Activated CD8-positive, alpha-beta memory T cell treated with anti-CD3 and anti-CD28 coated beads, Interleukin-2, amount 50 U/mL, for 1 hour (primary cell): ENCODE results near the gene PATJ.

Experiments
- DNase-seq: peaks from one replicate; pipeline ENCODE4 v3.0.0-alpha.2; 2020; ENCODE audit errors: extremely low read depth

Gene PATJ

DNA sequence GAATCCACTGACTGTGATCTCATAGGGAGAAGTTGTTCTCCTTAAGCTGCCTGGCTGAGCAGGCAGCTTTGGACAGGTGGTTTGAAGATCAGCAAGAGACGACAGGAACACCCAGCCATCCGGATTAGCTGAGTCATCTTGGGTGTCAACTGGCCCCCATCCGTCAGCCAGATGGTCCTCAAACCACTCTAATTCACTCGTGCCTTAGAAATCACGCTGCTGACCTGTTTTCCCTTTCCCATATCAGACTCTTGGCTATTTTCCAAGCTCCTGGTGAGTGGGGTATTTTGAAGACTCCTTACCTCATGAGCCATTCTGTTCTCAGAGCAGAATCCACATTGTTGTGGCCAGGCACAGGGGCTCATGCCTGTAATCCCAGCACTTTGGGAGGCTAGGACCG lies 303.3 kb downstream of the PATJ start:
- no peak for DNase-seq

DNA sequence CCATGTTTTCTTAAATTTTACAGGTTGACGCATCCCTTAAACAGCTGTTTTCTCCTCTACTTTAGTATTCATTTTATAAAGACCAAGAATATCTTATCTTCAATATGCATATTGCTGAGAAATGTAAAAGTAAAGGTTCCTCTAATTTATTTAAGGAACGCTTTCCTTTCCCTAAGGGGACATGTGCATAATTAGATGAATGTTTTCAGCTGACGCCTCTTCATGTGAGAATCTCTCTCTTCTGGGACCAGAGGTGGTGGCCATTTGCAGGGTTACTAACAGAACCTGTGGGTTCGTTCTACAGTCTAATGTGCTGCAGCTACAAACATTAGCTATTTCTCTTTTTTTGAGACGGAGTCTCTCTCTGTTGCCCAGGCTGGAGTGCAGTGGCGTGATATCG lies 304.6 kb downstream of the PATJ start:
- DNase-seq = no peak

DNA sequence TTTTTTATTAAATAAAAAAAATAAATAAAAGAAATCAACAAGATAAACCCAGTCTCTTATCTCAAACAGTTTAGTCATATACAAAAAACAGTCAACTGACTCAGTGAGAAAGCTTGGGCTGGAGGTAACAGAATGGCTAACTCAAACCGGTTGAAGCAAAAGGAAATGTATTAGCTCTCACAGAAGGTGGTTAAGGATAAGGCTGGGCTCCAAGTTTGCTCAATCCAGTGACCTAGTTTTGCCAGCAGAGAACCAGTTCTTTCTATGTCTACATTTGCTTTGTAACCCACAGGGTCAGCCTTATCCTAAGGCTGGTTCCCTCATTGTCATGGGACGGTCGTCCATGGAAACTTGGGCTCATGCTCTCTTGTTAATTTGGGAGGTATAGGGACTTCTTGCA lies 307.9 kb downstream of the PATJ start:
- no peak for DNase-seq

DNA sequence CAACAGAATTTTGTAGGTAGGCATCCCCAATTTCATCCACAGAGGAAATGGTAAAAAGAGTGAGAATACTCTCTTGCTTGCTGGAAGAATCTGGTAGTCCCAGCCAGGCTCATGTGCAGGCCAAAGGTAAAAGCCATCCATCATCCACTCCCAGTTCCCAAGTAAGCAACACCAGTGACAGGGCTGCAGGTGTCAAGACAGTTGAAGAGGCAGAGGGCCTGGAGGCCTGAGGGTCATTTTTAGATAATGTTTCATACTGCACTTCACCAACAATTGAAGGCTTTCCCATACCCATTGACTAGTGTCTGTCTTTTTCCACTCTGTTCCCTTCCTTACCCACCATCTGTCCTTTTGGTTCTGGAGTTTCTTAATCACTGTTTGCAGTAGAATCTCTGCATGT lies 310.7 kb downstream of the PATJ start:
- no peak for DNase-seq

DNA sequence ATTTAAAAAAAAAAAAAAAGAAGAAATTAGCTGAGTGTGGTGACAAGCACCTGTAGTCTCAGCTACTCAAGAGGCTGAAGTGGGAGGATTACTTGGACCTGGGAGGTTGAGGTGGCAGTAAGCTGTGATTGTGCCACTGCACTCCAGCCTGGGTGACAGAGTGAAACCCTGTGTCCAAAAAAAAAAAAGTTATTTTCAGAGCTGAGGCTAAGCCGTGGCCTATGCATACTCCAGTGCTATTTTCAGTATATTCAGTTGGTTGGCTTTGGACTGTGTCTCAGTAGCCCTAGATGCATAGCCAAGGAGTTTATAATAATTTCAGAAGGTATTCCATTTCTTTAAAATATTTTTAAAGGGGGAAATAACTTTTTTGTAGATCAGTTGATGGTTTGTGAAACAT lies 311.9 kb downstream of the PATJ start:
- no peak for DNase-seq

DNA sequence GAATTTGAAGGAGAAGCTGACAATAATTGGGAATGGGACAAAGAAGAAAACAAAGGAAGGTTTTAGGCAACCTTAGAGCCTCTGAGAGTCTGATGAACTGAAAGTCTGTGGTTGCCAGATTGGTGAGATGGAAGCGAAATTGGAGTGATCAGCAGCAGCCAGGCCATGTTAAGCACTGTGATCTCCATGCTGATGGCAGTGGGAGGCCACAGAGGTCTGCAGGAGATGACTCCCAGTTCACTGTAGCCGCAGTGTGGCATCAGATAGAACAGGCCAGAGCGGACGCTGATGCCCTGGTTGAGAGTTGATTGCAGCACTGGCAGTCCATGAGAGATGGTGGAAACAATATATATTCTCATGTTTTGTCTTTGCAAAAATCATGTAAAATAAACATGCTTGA lies 314.9 kb downstream of the PATJ start:
- DNase-seq = no peak

DNA sequence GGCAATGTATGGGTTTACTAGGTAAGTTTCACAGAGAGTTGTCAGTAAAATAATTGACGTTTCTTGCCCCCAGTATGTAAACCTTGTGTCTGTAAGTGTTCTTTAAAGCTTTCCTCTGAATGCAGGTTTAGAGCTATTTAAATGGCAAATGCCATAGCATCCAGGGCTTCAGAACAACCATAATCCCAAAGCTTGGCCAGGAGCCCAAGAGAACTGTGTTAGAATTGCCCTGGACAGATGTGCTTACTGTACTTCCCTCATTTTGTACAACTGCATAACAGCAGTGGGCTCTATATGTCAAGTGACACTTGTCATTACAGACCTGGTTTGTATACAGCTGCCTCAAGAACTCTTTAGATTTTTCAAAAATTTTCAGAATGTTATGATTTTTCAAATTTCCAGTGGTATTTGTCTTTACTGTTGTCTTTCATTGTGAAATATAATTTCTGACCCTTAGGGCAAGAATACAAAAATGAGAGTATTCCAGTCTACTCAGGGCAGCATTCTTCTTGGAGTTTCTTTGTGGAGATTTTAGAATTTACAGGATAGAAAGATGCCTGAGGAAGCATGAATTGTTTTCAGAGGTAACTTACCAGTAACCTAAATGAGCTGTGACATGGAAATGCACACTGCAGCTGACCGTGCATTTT lies 315.5 kb downstream of the PATJ start:
- DNase-seq = no peak

DNA sequence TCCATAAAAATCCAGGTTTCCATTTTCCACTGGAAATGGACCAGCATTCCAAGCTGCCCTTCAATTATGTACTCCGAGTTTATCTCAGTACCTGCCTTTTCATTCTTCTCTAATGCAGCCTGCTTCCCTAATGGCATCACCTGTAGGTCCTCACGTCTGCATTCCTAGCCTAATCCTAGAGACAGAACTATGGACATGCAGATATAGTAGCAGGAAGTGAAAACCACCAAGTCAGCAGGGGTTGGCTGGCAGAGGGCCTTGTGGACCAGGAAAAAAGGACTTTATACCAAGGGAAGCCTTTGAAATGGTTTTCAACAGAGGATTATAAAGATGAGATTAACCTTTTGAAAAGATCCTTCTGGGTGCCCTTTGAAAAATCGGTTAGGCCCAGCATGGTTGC lies 316.7 kb downstream of the PATJ start:
- DNase-seq = no peak

DNA sequence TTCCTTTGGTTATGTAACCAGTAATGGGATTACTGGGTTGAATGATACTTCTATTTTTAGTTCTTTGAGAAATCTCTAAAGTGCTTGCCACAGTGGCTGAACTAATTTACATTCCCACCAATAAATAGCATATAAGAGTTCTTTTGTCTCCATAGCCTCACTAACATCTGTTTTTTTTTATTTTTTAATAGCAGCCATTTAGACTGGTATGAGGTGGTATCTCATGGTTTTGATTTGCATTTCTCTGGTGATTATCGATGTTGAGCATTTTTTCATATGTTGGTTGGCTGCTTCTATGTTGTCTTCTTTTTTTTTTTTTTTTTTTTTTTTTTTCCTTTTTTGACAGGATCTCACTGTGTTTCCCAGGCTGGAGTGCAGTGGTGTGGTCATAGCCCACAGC lies 319.8 kb downstream of the PATJ start:
- no peak for DNase-seq

DNA sequence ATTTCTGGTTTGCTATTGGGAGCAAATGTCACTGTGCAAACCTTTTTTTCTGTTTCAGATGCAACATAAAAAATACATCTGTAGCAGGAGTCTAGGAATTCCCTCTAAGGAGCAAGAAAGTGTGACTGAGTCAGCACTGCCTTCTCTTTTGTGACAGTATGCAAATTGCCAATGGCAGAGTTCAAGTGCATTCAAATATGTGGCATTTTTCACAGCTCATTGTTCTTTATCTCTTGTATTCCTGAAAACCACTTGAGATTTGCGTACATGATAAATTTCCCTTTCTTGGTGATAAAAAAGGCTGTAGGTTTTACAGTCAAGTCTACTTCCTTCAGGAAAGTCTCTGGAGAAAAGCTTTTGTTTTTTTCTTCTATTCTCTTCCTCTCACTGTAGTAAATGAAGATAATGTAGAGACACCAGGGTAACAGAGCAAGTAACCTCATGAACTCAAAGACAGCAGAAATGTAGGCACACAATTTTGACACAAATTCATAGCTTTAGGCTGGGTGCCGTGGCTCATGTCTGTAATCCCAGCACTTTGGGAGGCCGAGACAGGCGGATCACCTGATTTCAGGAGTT lies 322.6 kb downstream of the PATJ start:
- DNase-seq = no peak

DNA sequence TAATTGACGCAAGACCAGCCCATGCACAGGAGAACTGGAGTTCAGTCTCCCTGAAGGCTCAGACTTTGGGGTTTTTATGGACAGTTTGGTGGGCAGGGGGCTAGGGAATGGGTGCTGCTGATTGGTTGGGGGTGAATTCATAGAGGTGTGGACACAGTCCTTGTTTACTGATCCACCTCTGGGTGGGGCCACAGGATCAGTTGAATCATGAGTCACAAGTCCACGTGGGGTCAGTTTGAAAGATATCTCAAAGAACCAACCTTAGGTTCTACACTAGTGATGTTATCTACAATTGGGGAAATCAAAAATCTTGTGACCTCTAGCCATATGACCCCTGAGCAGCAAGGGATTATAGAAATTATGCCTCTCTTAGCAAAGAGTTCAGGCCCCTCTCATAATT lies 324.4 kb downstream of the PATJ start:
- DNase-seq = no peak

DNA sequence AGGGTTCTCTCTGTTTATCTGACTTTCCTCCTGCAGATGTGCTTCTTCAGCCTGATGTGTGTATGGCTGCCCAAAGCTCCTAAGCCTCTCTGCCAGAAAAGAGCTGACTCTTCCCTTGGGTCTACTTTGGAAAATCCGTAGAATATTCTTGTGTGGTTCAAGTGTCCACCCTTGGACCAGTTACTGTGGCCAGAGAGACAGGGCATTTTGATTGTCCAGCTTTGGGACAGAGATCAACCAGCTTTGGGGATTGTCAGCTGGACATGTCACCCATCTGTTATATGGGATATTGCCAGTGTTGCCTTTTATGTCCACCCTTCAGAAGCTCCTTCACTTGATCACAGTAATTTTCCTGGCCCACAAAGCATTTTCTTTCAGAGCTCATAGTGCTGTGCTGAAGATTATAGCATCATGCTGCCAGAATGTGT lies 326.1 kb downstream of the PATJ start:
- no peak for DNase-seq

DNA sequence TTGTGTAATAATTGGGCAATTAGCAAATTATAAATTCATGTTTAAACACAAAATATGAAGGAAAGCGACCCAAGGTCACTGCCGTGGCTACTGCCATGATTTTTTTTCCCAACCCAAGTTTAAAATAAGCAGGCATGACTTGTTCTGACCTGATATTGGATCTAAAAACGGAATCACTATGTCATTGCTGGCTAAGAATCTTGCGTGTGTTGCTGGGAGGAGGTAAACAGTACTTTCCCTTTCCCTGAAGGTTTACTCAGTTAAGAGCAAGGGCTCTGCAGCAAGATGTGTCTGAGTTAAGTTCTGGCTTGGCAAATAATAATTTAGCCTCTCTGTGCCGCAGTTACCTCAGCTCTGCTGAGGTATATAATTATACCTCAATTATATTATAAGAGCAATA lies 326.7 kb downstream of the PATJ start:
- DNase-seq = no peak

DNA sequence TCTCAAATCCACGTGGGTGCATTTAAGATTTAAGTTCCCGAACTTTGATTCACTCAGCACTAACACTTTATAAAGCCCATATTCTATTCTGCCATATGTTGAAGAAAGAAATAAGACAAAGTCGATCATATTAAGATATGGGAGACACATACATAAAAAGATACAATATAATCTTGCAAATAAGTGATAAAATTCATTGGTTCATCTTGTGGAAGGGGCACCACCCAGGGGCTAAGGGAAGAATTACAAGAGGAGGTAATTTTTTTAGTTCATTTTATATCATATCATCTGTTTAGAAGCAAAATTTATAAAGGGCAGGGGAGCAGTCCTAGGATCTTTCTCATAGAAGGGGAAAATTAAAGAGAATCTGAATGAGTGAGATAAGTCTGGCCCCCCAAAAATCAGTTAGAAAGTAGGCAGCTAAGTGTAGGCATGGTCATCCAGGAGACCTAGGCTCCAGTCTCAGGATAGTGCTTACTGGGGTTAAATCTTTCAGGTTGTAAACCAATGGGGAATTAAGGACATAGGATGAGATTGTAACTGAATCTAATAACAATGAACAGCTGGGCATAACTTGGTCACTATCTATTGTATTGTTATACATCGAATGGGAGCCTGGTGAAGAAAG lies 328.2 kb downstream of the PATJ start:
- no peak for DNase-seq

DNA sequence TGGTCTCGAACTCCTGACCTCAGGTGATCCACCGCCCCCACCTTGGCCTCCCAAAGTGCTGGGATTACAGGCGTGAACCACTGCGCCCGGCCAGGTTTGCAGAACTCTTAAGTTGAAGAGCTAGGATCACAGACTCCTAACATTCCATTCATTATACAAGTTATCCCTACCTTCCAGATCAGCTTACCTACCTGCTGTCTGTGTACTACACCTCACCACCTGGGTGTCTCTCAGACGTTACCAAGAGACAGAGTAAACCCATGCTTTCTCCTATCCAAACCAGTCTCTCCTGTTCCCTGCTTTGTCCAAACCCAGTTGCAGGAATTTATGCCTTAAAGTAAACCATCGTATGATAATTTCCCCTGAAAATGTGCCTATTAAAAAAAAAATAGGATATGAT lies 329.4 kb downstream of the PATJ start:
- DNase-seq = no peak

DNA sequence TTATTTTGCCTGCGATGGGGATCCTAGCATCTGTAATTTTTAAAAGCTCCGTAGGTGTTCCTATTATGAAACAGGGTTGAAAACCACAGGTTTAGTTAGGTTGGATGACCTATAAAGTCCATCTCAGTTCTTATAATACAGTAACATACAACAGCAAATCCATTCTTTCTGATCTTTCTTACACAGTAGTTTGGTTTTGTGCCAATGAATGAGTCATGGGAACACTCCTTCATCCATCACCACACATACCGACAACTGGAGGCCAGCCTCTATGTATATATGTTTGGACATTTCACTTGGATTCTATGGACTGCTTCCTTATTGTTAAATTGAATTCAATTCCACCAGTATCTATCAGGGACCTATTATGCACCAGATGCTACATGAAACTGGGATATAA lies 334.0 kb downstream of the PATJ start:
- no peak for DNase-seq

DNA sequence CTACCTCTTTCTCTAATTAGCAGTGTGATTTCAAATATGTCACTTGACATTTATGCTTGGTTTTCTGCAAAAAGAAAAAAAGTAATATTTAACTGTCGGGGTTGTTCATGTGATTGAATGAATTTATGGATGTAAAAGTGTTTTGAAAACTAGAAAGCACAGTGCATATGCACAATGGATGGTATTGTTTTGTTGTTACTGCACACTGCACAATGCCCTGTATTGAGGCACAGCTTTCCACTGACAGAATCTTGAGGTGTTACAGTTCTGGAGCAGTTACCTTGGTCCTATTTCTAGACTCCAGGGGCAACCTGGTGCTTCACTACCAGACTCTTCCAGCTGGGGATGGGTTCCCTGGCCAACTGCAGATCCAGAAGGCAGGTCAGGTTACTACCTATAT lies 335.5 kb downstream of the PATJ start:
- DNase-seq = no peak

DNA sequence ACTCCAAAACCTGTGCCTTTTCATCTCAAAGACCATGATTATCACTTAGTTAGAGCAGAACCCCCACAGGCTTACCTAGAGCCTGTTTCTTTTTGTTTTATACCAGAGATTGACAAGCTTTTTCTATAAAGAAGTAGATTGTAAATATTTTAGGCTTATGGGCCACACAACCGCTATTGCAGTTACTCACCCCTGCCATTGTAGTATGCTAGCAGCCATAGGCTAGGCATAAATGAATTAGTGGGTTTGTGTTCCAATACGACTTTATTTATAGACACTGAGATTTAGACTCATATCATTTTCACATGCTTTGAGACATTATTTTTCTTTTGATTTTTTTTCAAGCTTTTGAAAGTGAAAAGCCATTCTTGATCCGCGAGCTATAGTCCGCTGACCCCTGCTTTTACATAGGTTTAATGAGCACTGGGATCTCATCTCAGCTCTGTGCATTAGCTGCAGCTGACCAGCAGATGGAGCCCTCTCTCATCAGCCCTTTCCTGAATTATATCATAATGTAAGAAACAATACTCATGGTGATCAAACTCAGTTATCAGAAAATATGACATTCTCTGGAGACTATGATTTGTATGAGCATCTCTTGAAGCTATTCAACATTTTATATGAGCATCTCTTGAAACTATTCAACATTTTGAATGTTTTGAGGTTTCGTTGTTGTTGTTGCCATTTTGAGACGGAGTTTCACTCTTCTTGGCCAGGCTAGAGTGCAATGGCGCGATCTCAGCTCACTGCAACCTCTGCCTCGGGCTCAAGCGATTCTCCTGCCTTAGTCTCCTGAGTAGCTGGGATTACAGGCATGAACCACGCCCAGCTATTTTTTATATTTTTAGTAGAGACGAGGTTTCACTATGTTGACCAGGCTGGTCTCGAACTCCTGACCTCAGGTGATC lies 340.4 kb downstream of the PATJ start:
- DNase-seq = no peak

DNA sequence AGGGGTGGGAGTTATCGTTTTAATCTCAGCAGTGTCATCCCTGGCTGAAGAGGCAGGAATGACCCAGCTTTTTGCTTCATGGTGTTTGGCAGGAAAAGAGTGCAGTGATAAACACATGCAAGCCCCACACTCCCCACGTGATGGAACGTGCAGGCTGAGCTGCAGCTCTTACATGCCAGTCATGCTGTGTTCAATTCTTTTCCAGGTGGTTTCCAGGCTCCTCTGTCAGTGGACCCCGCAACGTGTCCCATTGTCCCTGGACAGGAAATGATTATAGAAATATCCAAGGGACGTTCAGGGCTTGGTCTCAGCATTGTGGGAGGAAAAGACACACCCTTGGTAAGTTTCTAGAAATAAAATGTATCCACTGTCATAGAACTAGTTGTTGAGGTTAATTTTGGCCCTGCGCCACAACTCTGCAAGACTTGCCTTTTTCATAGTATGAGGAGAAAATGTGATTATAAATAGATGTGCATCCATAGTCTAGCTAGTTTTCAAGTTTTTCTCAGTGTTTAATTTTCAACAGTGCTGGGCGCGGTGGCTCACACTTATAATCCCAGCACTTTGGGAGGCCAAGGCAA lies 342.1 kb downstream of the PATJ start:
- DNase-seq = no peak

DNA sequence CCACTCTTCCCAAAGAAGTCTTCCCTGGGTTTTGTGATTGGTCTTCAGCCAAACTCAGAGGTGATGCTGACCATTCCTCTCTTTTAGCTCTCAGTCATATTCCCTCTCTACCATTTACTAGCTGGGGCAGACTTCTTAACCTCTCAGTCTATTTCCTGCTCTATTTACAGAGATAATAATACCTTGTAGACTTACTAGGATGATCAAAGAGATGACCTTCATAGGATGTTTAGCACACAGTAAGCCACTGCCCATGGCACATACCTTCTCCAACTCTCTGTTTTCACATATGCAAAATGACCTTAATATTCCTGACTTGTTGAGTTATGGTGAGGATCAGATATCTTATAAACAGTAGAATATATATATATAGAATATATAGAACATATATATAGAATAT lies 346.2 kb downstream of the PATJ start:
- DNase-seq = no peak

DNA sequence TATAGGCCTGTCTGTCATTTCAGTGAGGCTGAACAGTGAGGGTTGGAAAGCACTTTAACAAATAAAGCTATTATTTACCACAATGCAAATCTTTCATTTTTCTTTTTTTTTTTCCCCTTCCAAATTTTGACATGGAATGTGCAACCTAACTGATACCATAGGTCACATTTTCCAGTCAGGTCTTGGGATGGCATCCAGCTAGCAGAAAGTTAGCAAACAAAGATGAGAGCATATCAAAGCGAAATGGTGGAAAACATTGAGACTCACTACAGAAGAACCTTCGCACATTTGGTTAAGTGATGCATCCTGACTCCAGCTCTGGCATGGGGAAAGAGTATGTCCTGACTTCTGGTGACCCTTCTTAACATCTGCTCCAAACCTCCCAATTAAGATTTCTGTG lies 347.3 kb downstream of the PATJ start:
- no peak for DNase-seq

DNA sequence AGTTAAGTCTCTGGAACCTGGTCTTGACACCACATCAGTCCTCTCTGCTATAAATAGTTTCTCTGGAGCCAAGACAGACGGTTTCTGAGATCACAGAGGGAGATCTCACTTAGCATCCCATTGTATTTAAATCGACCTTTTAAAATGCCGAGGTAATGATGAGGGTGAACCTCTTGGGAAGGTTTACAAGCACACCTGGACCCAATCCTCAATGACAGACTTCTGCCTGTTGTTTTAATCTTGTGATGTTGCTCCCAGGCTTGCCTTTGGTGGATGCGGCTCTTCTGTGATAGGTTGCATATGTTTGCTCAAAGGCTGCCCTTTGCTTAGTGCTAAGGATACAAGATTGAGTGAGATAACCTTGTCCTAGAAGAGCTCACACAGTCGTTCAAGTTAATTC lies 347.7 kb downstream of the PATJ start:
- DNase-seq = no peak
